GM12873 (cell line): ENCODE data around the gene INF2.

Source experiments
- TF ChIP-seq, protein P1 (sequence below): IDR thresholded peaks from 2 replicates; pipeline ENCODE4 v1.5.1; 2012; ENCODE audit warnings: low read depth, mild to moderate bottlenecking, moderate library complexity, low read length, control low read depth; ENCODE audit not compliant: insufficient read depth; ENCODE audit errors: missing control alignments

The INF2 gene

DNA sequence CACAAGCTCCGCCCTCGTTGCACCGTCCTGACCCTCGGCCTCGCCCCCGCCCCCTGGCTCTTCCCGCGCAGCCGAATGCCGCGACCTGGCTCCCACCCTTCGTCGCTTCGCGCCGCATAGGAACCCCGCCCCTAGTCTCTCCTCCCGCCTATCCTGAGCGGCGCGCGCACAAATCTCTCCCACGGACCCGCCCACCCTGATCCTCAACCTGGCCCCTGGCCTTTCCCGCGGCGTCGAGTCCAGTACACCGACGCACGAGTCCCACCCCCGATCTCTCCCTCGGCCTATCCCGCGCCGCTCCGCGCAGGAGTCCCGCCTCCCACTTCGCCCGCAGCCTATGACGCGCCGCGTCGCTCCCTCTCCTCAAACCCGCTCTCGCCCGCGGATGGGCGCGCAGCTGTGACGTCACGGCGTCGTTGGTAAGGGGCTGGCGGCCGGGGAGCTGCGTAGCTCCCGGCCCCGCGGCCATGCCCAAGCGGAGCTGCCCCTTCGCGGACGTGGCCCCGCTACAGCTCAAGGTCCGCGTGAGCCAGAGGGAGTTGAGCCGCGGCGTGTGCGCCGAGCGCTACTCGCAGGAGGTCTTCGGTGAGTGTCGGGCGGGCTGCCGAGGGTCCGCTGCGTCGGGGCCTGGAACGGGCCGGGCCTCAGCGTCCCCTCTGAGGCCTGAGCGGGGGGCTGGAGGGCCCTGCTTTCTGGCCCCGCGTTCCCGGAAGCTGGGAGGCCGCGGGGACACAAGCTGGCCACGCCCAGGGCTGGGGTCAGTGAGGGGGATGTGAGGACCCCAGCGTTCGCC, 63.5 kb downstream of the INF2 start, which contains the start of gene SIVA1:
TSS of gene SIVA1 (plus strand) at position 413 of the 793 bp plus-strand sequence. CDS start at position 468, 55 bp downstream.
- TF ChIP-seq, protein P1, sequence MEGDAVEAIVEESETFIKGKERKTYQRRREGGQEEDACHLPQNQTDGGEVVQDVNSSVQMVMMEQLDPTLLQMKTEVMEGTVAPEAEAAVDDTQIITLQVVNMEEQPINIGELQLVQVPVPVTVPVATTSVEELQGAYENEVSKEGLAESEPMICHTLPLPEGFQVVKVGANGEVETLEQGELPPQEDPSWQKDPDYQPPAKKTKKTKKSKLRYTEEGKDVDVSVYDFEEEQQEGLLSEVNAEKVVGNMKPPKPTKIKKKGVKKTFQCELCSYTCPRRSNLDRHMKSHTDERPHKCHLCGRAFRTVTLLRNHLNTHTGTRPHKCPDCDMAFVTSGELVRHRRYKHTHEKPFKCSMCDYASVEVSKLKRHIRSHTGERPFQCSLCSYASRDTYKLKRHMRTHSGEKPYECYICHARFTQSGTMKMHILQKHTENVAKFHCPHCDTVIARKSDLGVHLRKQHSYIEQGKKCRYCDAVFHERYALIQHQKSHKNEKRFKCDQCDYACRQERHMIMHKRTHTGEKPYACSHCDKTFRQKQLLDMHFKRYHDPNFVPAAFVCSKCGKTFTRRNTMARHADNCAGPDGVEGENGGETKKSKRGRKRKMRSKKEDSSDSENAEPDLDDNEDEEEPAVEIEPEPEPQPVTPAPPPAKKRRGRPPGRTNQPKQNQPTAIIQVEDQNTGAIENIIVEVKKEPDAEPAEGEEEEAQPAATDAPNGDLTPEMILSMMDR: no peak

DNA sequence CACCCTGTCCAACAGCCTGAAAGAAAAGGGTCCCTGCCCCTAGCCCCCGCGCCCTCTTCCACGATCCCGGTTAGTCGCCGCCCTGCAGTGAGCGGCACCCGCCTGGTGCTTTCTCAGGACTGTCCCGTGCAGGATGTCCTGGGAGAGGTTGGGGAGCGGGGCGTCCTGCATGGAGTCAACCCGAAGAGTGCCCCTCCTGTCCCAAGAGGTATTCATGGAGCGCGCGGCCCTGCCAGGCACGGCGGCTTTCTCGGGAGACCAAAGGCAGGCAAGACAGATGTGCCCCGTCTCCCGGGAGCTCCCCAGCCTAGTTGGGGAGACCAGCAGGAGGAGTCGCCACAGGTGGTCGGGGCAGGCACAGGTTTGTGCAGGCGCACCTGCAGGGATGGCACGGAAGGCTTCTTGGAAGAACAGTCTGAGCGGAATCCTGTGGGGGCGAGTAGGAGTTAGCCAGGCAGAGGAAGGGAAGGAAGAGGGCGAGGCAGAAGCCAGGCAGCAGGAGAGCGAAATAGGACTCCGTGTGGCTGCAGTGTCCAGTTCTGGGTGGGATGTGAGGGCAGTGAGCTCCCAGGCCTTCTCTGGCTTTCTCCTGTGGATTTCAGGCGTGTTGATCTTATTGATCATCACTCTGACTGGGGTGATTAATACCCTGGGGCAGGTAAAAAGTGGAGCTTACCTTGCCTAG, 64.3 kb downstream of the INF2 start:
- TF ChIP-seq, protein P1: no peak

- TF ChIP-seq, protein P1: no peak
Observed at GRCh38 chr14:104754213-104754851, 64.9 kb downstream of the INF2 start.

DNA sequence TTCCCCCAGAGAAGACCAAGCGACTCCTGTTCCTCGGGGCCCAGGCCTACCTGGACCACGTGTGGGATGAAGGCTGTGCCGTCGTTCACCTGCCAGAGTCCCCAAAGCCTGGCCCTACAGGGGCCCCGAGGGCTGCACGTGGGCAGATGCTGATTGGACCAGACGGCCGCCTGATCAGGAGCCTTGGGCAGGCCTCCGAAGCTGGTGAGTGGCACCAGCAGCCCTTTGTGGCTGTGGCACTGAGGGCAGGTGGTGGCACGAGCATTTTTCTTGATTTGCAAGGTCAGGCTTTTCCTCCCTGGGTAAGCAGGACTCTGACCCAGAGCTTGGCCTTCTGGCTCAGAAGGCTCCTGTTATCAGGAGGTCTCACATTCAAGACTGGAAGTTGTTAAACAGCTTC, 66.2 kb downstream of the INF2 start:
- TF ChIP-seq, protein P1: no peak

GRCh38 chr14:104756477-104757237, 67.2 kb downstream of the INF2 start:
- TF ChIP-seq, protein P1: no peak

- TF ChIP-seq, protein P1: no peak
Observed at GRCh38 chr14:104757238-104757585, 67.8 kb downstream of the INF2 start.
